KMS-11 (cell line): ENCODE results near the gene LIMS2.

Experiments used
- H2AFZ ChIP-seq: fragments of 200-600 bp; sonication (generic); 2 replicates; pipeline ENCODE4 v1.6.1; 2016; ENCODE audit warnings: antibody characterized with exemption, mixed run types, low read depth
- H3K27ac ChIP-seq: fragments of 200-600 bp; sonication (generic); 2 replicates; pipeline ENCODE4 v1.6.1; 2016; ENCODE audit warnings: mild to moderate bottlenecking, mixed run types
- H3K27me3 ChIP-seq: fragments of 200-600 bp; sonication (generic); 2 replicates; pipeline ENCODE4 v1.6.1; 2017; ENCODE audit warnings: mild to moderate bottlenecking, low read depth, mixed run types, moderate library complexity; ENCODE audit not compliant: insufficient read depth
- H3K36me3 ChIP-seq: fragments of 200-600 bp; sonication (generic); 2 replicates; pipeline ENCODE4 v1.6.1; 2017; ENCODE audit warnings: mild to moderate bottlenecking, mixed run types; ENCODE audit not compliant: insufficient read depth
- H3K4me1 ChIP-seq: fragments of 200-600 bp; sonication (generic); 2 replicates; pipeline ENCODE4 v1.6.1; 2016; ENCODE audit warnings: mild to moderate bottlenecking, low read depth, mixed run types; ENCODE audit not compliant: poor library complexity, severe bottlenecking
- H3K4me2 ChIP-seq: fragments of 200-600 bp; sonication (generic); 2 replicates; pipeline ENCODE4 v1.7.0; 2016; ENCODE audit warnings: mild to moderate bottlenecking, mixed run types
- H3K4me3 ChIP-seq: fragments of 200-600 bp; sonication (generic); IDR thresholded peaks from 2 replicates; pipeline ENCODE4 v1.6.1; 2017; ENCODE audit warnings: low read depth, low read length, mixed read lengths; ENCODE audit not compliant: insufficient read depth
- H3K79me2 ChIP-seq: fragments of 200-600 bp; sonication (generic); 2 replicates; pipeline ENCODE4 v1.6.1; 2016; ENCODE audit warnings: low read depth, mixed run types; ENCODE audit not compliant: insufficient read depth
- H3K9ac ChIP-seq: fragments of 200-600 bp; sonication (generic); 2 replicates; pipeline ENCODE4 v1.6.1; 2016; ENCODE audit warnings: mild to moderate bottlenecking, mixed run types
- H4K20me1 ChIP-seq: fragments of 200-600 bp; sonication (generic); 2 replicates; pipeline ENCODE4 v1.6.1; 2016; ENCODE audit warnings: mild to moderate bottlenecking, mixed run types; ENCODE audit not compliant: insufficient read depth
- CTCF ChIP-seq: fragments of 200-600 bp; sonication (generic); conservative IDR thresholded peaks from 2 replicates; pipeline ENCODE4 v1.6.1; 2017; ENCODE audit warnings: low read depth, mild to moderate bottlenecking, antibody characterized with exemption, low read length, moderate library complexity, mixed read lengths

Gene LIMS2

GRCh38 chr2:127673291-127674069, 1.9 kb downstream of the LIMS2 start:
- no peak overlapping the region for H2AFZ ChIP-seq
- no peak overlapping the region for H3K4me2 ChIP-seq
- H4K20me1 ChIP-seq, result no peaks in the 10 kb centered on the region
- H3K36me3 ChIP-seq, result no peaks in the 10 kb centered on the region
- no peaks in the 10 kb centered on the region for H3K27me3 ChIP-seq
- no peaks in the 10 kb centered on the region for H3K79me2 ChIP-seq
- no peak overlapping the region for H3K27ac ChIP-seq
- H3K4me3 ChIP-seq, result no peak overlapping the region
- TF ChIP-seq CTCF, result no peak
- no peaks in the 10 kb centered on the region for H3K4me1 ChIP-seq
- no peak overlapping the region for H3K9ac ChIP-seq

- no peak overlapping the region for H3K9ac ChIP-seq
- H2AFZ ChIP-seq, result no peak overlapping the region
- H3K36me3 ChIP-seq, result no peaks in the 10 kb centered on the region
- no peaks in the 10 kb centered on the region for H3K79me2 ChIP-seq
- no peak for TF ChIP-seq CTCF
- no peaks in the 10 kb centered on the region for H3K4me1 ChIP-seq
- no peak overlapping the region for H3K27ac ChIP-seq
- H4K20me1 ChIP-seq, result no peaks in the 10 kb centered on the region
- H3K4me3 ChIP-seq, result no peak overlapping the region
- H3K27me3 ChIP-seq, result no peaks in the 10 kb centered on the region
- H3K4me2 ChIP-seq, result no peak overlapping the region
These were observed 2.7 kb downstream of the LIMS2 start for GRCh38 chr2:127672341-127673224.

DNA sequence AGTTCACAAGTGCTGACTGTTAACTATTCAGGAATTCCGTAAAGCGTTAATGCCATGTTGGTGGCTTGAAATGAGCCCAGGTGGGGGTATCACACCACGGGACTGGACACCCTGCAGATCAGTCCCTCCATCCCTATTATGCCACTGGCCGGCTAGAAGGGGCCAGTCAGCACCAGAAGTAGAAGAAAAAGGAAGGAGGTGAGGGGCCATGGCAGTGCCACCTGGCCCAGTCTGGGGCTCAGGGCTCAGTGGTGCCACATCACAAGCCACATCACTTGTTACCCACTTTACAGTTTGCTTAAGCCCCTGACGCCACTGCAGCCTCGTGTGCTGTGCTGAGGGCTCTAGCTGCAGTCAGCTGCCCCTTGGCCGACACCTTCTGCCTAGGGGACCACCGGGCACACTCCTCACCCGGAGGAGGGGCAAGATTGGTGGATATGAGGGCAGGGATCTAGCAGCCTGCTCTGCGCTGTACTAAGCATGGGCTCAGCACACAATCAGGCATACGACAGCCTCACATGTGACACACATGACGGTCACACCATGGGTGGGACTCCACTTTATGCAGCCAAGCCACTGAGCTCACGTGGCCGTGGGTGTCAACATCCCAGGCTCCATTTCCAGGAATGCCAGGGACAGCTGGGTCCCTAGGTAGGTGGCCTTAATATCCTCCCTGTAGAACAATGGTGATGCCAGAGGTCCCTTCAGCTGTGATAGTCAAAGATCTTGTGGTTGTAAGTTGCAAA, 3.6 kb downstream of the LIMS2 start:
- Histone ChIP-seq H3K9ac (no peak overlapping the region), H3K79me2 (no peaks in the 10 kb centered on the region), H3K27ac (no peak overlapping the region), H3K36me3 (no peaks in the 10 kb centered on the region), H4K20me1 (no peaks in the 10 kb centered on the region), H3K4me2 (no peak overlapping the region), H3K4me3 (no peak overlapping the region), H3K27me3 (no peaks in the 10 kb centered on the region), H3K4me1 (no peaks in the 10 kb centered on the region), H2AFZ (no peak overlapping the region)
- TF ChIP-seq CTCF, result no peak

- Histone ChIP-seq H3K4me3 (no peak overlapping the region), H2AFZ (no peak overlapping the region), H3K9ac (no peak overlapping the region), H3K79me2 (no peaks in the 10 kb centered on the region), H3K4me2 (no peak overlapping the region), H4K20me1 (no peaks in the 10 kb centered on the region), H3K27ac (no peak overlapping the region), H3K27me3 (no peaks in the 10 kb centered on the region), H3K36me3 (no peaks in the 10 kb centered on the region), H3K4me1 (no peaks in the 10 kb centered on the region)
- TF ChIP-seq CTCF, result no peak
These were observed 4.4 kb downstream of the LIMS2 start for GRCh38 chr2:127670957-127671290.
